Astrocyte of the cerebellum (primary cell): Measurements from ENCODE around the gene FGD5.

ENCODE experiments used
- DNase-seq: peaks from one replicate; pipeline ENCODE4 v3.0.0-alpha.2; 2011; ENCODE audit warnings: low read depth
- H3K4me3 ChIP-seq: 2 replicates; pipeline ENCODE4 v1.5.1; 2011; ENCODE audit warnings: mild to moderate bottlenecking, low read depth, low read length, moderate library complexity
- in situ Hi-C: cut with HindIII; loops from 2 replicates; pipeline ENCODE4 v1.10.0; 2017; ENCODE audit warnings: low sequenced_read_pairs
- TF ChIP-seq, protein P1 (sequence below): IDR thresholded peaks from 2 replicates; pipeline ENCODE4 v1.5.1; 2012; ENCODE audit warnings: low read length, low read depth, moderate library complexity, mild to moderate bottlenecking; ENCODE audit errors: missing control alignments

Gene FGD5

DNA sequence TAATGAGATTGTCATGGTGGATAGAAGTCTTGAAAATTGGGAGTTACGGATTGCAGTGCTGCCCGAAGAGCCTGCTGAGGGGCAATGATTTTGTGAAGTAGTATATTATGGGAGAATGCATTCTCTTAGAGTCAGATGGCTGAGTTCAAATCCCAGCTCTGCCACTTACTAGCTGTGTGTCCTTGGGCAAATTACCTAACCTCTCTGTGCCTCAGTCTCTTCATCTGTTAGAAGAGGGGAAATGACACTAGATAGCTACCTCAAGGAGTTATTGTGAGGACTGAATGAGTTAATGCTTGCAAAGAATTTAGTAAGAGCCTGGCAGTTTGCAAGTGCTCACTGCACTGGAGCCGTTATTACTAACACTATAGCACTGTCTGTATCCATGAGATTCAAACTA is 15.4 kb downstream of the FGD5 start:
- TF ChIP-seq, protein P1, sequence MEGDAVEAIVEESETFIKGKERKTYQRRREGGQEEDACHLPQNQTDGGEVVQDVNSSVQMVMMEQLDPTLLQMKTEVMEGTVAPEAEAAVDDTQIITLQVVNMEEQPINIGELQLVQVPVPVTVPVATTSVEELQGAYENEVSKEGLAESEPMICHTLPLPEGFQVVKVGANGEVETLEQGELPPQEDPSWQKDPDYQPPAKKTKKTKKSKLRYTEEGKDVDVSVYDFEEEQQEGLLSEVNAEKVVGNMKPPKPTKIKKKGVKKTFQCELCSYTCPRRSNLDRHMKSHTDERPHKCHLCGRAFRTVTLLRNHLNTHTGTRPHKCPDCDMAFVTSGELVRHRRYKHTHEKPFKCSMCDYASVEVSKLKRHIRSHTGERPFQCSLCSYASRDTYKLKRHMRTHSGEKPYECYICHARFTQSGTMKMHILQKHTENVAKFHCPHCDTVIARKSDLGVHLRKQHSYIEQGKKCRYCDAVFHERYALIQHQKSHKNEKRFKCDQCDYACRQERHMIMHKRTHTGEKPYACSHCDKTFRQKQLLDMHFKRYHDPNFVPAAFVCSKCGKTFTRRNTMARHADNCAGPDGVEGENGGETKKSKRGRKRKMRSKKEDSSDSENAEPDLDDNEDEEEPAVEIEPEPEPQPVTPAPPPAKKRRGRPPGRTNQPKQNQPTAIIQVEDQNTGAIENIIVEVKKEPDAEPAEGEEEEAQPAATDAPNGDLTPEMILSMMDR, result no peak
- in situ Hi-C loops, result no loop called here
- no peak for DNase-seq
- no peak overlapping the region for H3K4me3 ChIP-seq

DNA sequence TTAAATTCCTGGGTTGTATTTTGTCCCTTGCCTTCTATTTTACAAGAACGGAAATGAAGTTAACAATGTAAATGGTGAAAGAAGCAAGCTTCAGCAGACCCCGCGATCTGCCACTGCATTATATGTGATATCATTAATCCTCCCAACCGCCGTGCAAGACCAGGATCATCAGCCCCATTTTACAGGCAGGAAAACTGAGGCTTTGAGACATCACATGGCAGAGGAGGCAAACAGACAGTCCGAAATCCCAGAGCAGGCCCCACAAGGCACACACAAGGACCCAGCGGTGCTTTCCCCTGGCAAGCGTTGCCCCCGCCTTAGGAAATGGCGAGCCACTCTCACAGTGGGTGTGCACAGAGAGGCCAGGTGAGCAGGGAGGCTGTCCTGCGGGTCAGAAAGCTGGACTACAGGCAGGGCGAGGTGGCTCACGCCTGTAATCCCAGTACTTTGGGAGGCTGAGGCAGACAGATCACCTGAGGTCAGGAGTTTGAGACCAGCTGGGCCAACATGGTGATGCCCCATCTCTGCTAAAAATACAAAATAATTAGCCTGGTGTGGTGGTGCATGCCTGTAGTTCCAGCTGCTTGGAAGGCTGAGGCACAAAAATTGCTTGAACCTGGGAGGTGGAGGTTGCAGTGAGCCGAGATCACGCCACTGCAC is 16.2 kb downstream of the FGD5 start:
- DNase-seq, result no peak

DNA sequence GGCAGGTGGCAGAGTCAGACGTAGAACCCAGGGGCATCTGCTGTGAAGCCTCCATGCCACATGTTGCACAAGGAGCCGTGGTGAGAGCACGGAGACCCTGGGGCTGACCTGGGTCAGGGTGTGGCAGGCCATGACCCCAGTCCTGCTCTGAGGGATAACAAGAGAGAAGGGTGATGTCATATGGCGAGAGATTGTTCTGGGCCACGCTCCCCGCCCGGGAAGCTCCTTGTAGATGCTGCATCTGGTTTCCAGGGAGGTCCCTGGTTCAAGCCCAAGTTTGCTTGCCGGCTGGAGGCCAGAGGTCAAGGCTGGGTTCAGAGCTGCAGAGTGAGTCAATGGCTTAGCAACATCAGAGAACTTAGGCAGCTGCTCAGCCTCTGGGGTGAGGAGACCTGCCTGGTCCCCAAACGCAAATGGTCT is 17.3 kb downstream of the FGD5 start:
- in situ Hi-C loops, result no loop called here
- no peak overlapping the region for H3K4me3 ChIP-seq
- no peak for DNase-seq
- TF ChIP-seq, protein P1, result no peak

More for the DNA sequence above, 16.2 kb downstream of the FGD5 start:
- in situ Hi-C loops, result no loop called here
- TF ChIP-seq, protein P1, result no peak
- no peak overlapping the region for H3K4me3 ChIP-seq

DNA sequence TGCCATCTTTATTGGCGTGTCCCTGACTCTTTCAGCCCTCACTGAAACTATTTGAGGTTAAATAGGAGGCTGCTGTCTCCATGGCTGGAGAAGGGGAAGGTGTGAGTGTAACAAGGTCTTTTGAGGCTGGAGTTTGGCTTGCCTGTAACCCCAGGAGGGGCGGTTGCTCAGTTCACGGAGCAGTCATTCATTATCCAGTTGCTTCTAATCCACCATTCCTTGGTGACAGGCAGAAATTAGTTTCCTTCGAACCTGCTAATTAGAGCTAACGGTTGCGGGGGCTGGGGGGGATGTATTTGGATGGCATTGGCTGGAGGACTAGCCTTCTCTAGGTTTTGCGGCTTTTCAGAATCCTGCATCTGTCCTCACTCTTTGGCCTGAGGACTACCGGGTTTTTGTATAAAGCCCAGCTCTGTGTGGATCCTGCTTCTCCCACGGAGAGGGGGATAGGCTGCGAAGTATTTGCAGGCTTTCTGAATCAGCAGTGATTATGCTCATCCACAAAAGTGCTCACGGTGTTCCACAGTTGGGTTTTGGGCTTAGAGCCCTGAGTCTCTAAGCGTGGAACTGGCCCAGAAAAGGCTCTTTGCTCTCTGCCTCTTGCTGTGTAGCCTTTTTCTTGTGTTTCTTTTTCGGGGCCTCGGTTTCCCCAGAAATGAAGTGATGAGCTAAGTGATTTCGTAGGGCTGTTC is 18.6 kb downstream of the FGD5 start:
- H3K4me3 ChIP-seq, result no peak overlapping the region
- in situ Hi-C loops, result no loop called here
- no peak for DNase-seq
- TF ChIP-seq, protein P1, result no peak

DNA sequence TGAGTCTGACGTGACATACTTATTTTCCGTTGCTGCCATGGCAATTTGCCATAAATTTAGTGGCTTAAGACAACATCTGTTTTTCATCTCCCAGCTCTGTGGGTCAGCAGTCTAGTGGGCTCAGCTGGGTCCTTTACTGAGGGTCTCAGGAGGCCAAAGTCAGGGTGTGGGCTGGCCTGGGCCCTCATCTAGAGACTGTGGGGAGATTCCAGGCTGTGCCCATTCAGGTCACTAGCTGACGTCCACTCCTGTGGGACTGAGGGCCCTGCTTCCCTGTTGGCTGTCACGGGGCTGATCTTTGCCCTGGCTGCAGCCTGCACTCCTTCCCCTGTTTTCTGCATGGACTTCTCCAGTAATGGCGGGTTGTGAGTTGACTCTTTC is 19.1 kb downstream of the FGD5 start:
- in situ Hi-C loops, result no loop called here
- H3K4me3 ChIP-seq, result no peak overlapping the region
- no peak for DNase-seq
- TF ChIP-seq, protein P1, result no peak

DNA sequence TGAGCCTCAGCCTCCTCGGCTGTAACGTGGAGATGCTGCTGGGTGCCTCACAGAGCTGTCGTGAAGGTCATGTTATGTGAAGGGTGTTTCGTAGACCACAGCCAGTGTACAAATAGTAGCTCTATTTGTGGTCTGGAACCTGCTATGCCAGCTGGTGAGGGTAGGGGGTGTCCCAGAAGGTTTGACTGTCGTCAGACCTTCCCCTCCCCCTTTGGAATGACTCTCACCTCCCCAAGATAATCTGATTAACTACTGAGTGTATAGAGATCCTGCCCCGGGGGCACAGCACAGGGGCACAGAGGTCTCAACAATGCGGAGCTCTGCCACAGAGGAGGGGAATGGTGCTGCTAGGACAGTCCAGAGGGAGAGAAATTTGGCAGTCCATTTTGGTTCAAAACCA is 20.5 kb downstream of the FGD5 start:
- no peak for DNase-seq
- H3K4me3 ChIP-seq, result no peak overlapping the region
- TF ChIP-seq, protein P1, result no peak
- in situ Hi-C loops, result no loop called here
